Cerebellar cortex (tissue), 1 donor: ENCODE results near the gene TPO.

ENCODE experiments used
- DNase-seq: peaks from one replicate; pipeline ENCODE4 v3.0.0-alpha.2; 2015; ENCODE audit warnings: low spot score

The TPO gene

DNA sequence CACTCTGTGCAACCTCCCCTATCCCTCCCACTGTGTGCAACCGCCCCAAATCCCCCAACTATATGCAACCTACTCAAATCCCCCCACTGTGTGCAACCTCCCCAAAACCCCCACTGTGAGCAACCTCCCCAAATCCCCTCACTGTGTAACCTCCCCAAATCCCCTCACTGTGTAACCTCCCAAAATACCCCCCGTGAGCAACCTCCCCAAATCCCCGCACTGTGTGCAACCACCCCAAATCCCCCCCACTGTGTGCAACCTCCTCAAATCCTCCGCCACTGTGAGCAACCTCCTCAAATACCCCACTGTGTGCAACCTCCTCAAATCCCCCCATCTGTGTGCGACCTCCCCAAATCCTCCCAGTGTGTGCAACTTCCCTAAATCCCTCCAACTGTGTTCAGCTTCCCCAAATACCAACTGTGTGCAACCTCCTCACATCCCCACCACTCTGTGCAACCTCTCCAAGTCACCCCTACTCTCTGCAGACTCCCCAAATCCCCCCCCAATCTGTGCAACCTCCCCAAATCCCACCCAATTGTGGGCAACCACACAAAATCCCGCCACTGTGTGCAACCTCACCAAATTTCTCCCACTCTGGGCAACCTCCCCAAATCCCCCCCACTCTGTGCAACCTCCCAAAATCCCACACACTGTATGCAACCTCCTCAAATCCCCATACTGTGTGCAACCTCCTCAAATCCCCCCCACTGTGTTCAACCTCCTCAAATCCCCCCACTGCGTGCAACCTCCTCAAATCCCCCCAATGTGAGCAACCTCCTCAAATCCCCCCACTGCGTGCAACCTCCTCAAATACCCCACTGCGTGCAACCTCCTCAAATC, 114.1 kb downstream of the TPO start:
- DNase-seq: no peak

DNA sequence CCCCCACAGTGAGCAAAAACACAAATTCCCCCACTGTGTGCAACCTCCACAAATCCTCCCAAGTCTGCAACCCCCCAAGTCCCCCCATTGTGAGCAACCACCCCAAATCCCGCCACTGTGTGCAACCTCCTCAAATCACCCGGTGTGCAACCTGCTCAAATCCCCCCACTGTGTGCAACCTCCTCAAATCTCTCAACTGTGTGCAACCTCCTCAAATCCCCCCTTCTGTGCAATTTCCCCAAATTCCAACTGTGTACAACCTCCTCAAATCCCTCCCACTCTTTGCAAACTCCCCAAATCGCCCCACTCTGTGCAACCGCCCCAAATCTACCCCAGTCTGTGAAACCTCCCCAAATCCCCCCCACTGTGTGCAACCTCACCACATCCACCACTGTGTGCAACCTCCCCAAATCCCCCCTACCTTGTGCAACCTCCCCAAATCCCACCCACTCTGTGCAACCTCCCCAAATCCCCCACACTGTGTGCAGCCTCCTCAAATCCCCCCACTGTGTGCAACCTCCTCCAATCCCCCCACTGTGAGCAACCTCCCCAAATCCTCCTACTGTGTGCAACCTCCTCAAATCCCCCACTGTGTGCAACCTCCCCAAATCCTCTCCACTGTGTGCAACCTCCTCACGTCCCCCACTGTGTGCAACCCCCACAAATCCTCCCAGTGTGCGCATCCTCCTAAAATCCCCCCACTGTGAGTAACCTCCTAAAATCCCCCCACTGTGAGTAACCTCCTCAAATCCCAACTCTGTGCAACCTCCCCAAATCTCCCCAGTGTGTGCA, 115.2 kb downstream of the TPO start:
- no peak for DNase-seq

DNA sequence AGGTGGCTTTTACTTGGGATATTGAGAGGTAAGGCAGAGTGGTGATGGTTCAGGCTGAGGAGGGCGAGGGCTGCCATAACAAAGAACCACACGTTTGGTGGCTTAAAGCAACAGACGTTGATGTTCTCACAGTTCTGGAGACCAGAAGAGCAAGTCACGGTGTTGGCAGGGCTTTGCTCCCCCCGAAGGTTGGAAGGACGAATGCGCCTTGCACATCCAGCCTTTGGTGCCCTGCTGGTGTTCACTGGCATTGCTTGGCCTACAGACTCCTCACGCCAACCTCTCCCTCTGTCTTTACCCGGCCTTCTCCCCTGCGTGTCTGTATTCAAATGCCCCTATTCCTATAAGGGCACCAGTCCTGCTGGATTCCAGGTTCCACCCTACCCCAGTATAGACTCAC, 125.4 kb downstream of the TPO start:
- DNase-seq: no peak

DNA sequence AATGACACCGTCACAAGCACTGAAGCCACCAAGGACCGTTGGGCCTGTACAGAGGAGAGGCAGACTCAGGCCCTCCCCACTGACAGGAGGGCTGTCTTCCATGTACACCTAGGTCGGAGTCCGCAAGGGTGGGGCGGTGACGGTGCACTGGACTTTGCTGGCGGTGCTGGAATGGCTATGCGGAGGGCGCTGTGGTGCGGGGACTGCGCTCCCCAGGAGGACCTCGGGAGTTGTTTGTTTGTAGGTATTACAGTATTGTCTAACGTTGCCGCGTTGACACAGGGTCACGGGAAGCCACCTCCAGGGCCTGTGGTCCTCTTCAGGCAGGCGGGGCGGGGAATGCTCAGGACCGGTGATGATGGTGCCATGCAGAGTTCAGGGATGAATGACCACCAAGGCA, 126.2 kb downstream of the TPO start:
- no peak for DNase-seq

DNA sequence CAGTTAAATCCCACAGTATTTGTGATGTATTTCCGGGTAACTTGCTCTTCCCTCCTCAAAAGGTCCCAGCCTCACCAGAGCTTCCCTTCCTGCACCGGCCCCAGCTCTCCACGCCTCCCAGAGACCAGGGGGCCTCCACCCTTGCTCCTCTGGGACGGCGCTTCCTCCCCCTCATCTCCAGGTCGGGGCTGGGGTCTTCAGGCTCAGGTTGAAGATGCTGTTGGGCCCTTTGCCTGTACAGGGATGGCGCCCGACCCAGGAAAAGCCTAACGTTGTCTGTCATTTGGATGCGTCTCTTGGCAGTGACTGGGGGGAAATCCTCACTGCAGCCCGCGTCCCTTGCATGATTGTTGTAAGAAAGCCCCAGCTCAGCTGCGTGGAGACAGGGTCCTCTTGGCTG, 126.7 kb downstream of the TPO start:
- DNase-seq: no peak

DNA sequence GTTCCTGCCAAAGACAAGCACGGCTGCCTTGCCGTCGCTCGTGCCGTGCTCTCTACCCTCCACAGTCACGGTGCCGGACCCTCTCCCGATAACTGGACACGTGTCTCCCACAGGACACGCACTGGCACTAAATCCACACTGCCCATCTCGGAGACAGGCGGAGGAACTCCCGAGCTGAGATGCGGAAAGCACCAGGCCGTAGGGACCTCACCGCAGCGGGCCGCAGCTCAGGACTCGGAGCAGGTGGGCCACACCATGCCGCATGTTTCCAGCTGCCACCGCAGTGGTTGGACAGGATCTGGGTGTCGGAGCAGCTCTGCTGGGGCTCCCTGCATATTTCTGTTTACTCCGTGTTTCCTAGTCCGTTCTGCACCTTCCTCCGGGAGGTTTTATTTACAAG, 127.2 kb downstream of the TPO start:
- DNase-seq: no peak

DNA sequence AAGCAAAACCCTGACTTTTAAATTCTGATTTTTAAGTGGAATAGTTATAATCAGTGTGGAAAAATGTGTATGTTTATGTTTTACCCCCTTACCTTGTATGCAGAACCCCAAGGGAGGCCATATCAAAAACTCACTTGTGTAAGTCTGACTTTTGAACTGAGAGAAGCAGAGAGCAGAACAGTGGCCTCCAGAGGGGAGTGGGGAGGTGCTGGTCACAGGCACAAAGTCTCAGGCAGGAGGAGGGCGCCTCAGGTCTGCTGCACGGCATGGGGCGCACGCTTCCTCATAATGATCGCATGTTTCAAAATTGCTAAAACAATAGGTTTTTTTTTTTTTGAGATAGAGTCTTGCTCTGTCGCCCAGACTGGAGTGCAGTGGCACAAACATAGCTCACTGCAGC, 127.8 kb downstream of the TPO start:
- DNase-seq: no peak

DNA sequence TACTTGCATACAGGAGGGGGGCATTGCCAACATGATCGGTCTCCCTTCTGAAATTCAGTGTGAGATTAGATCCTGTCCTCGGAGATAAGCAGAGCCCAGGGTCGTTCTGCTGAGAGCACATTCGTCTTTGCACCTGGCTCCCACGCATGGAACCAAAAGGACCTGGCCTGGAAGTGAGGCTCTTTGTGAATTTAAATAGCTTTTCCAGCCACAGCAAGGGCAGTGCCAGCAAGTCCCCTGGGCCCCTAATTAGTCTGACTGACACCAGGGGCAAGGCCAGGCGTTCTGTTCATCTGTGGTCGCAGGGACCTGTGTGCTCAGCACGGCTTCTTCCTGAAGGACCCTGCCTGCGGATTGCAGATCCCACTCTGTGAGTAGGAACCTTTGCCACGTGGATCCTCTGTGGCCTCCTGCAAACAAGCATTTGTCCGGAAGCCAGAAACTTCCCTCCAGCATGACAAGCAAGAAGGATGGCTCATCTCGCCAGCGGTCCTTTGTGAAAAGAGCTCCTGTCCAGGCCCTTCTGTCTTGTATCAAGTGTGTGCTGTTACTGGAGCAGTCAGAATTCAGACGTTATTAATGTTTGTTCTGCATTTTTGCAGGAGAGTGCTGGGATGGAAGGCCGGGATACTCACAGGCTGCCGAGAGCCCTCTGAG, 128.7 kb downstream of the TPO start:
- DNase-seq: no peak

DNA sequence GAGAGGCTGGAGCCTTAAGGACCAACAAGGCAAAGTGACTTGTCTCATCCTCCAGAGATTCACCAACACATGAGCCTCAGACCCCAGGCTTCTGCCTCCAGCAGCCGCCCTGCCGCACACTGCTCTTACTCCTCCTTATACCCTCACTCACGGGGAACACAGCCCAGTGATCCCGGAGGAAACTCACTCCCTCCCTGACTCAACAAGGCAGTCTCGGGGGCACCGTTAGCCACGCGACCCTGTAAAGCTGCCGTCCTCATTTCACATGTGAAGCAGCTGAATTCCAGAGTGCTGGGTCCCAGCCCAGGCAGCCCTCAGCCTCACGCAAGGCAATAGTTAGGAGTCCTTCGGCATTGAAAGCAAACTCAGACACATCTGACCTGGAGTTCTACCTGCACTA, 129.7 kb downstream of the TPO start:
- no peak for DNase-seq

DNA sequence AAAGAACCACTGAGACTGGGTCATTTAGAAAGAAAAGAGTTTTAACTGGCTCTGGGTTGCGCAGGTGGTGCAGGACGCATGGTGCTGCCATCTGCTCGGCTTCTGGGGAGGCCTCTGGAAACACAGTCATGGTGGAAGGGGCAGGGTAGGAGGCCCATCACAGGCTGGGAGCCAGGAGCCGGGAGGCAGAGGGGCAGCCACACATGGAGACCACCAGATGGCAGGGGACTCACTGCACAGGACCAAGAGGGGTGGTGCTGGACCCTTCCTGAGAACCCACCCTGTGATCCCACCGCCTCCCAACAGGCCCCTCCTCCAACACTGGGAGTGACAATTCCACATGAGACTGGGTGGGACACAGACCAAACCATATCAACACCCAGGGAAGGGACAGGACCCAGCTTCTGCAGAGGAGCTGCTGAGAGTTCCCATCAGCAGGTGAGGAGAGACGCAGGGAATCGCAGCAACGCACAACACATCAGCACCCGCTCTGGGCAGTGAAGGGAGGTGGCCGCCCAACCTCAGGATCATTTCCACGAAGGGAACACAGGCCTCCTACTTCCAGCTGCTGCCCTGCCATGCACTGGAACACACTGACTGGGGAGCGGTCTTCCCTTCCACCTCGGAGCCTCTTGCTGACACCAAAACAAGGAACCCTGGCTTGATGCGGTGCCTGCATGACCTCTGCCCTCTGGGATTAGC, 130.7 kb downstream of the TPO start:
- DNase-seq: no peak

DNA sequence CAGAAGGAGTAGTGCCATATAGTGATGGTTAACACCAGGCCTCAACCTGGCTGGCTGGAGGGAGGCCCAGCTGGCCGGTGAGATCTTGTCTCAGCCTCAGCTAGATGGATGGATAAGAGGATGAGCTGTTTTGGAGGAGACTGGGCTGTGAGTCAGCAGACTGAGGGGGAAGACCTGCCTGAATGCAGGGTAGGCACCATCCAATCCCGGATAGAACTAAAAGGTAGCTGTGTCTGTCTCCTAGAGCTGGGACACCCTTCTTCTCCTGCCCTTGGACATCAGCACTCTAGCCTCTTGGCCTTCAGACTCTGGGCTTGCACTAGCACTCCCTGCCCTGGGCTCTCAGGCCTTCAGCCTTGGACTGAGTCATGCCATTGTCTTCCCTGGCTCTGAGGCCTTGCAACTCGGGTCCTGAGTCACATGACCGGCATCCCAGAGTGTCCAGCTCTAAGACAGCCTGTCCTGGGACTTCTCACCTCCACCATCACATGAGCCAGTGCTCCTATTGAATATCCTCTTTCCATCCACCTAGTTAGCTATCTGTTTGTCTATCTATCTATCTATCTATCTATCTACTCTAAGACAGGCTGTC, 131.3 kb downstream of the TPO start:
- DNase-seq: no peak

DNA sequence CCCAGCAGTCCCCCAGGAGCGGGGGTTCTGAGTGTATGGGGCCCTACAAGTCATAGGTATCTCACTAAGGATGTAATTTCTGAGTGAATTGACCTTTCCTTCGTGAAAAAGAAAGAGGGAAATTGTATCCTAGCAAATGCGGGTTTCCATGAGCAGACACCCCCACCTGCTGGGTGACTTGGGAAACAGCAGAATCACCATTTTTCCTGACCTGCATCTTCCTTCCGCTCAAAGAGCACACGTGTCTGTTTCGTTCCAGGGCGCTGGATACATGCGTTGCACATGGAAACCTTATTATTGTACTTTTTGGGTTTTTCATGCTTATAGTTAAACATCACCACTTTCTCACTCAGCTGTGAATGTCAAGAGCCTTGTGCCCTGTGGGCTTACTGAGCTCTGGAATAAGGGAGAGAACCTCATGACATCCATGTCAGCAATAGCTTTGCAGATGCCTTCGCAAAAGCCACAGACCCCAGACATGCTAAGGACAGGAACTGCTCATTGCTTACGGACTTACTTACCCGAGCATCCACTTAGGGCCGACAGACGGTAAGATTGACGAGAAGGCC, 132.8 kb downstream of the TPO start:
- peak; percentile 43 for DNase-seq

DNA sequence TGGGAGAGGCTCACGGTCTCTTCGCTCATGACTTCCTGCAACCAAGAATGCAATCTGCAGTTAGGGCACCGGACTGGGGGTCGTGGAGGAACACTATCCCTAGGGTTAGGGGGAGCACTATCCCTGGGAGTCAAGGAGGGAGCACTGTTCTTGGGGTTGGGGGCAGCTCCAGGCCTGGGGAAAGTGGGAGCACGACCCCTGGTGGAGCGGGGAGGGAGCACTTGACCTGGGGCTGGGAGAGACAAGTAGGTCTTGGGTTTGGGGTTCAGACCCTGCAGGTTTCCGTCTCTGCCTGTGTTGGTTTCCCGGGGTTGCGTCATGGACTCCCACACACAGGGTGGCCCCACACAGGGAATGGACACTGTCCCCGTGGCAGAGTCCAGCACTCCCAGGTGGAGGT, 133.6 kb downstream of the TPO start:
- no peak for DNase-seq

DNA sequence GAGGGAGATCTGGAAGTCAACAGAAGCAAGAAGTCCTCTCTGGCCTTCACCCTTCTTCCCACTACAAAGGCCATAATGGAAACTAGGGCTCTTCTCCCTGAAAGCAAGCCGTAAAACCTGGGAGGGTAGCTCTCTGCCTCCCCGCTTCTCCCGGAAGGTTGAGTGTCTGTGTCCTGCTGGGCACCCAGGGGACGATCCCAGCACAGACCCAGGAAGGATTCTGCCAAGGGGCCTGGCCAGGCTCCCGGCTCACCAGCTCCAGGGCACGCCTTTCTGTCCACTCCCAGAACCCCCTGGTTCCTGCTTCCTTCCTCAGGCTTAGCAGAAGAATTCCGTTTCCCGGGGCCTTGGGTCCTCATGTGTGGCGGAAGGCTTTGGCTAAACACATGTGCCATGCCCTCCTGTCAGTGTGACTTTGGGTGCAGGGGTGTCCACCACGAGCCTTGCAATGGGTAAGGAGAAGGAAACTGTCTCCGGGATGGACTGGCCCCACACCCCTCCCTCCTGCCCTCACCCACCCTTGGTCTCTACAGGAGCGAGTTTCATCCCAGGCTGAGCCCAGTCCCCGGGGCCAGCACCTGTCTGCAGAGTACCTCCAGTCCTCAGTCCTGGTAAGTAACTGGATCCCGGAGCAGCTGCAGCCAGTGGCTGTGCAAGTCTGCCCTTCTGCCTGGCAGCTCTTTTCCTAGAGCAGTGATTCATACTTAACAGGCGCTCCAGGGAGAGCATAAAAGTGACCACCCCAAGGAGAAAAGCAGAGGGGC, 135.8 kb downstream of the TPO start:
- DNase-seq: no peak

DNA sequence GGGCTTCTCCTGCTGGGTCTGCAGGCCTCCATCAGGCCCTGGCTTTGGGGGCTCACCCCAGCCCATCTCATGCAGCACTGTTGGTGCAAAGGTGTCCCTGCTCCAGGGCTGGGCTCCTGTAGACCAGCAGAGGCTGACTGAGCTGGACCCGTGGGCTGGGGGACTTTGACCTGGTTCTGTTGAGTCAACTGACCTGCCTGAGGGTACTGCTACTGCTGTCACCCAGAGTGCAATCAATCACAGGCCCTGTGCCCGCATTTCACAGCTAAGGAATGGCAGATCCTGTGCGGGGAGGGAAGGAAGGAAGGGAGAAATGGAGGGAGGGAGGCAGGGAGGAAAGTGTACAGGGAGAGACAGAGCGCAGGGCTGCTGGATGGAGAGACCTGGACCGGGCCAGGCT, 136.8 kb downstream of the TPO start:
- no peak for DNase-seq

DNA sequence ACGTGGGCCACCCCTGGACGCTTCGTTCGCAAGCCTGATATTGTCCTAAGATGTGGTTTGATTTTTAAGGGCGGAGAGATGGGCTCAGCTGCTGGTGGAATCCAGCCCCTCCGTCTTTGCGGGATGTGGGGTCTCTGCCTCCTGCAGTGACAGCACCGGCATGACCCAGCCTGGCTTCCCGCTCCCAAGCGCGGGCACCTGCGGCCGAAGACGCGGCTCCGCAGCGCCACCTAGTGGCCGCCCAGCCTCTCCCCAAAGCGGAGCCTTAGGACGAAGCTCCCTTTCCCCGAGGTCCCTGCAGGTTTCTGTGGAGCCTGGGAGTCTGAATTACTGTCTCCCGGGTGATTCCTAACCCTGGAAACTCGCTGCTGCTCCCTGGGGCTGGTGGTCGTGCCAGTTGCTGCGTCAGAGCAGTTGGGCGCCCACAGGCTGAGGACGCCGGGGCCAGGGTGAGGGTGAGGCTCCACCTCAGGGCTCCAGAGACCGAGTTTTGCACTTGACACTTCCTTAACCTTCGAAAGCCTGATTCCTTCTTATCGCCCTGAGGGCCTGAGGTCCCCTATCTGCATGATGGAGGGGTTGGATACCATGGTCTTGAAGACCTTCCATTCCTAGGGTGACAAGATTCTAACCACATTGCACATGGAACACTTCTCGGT, 137.5 kb downstream of the TPO start:
- peak; percentile 23 for DNase-seq

DNA sequence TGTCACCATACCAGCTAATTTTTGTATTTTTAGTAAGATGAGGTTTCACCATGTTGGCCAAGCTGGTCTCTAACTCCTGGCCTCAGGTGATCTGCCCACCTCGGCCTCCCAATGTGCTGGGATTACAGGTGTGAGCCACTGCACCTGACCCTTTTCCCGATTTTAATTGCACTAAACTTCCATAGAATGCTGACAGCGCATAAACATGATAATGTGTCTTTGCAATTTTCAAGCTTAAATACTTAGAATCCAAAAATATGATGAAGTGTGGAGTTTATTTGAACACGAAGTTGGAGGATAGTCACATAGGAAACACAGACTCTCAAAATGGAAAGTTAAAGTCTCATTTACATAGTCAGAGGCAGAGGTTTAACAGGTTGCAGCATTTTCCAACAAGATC, 138.6 kb downstream of the TPO start:
- no peak for DNase-seq

DNA sequence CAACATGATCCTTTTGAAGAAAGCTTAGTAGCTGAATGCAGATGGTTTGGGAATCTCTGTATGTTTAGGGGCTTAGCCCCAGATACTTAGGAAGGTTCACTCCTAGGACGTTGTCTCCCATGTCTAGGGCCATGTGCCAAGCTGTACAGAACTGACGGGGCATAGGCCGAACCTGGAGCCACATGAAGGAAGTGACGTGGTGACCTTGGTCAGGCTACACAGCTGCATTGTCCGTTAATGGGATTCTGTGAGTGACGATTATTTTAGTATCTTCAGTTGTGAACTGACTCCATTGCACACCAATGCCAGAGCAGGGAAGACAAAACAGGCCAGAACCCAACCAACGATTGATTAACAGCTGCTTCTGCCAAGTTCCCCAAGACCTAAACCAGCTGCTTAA, 139.3 kb downstream of the TPO start:
- no peak for DNase-seq

DNA sequence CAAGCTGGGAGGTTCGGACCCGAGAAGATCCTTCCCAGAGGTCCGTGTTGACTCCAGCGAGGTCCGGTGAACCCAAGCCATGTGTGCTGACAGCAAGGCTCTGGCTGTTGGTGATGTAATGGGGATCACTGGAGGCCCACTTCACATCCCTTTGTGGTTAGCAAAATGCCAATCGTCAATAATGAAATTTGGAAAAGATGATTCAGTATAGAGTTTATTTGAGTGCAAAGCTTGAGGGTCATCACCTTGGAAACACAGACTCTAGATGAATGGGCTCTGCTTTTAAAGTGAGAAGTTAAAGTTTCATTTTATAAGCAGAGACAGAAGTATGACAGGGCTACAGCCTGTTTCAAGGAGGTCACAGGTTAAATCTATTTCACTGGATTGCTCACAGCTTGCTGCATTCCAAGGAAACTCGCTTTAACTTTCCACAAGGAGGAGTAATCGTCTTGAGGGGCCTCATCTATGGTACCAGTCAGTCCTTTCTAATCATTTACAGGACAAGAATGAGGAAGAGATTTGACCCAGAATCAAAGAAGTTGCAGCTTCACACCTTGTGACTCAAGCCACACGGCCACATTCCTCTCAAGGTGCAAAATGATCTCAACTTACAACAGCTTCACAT, 140.5 kb downstream of the TPO start:
- no peak for DNase-seq

DNA sequence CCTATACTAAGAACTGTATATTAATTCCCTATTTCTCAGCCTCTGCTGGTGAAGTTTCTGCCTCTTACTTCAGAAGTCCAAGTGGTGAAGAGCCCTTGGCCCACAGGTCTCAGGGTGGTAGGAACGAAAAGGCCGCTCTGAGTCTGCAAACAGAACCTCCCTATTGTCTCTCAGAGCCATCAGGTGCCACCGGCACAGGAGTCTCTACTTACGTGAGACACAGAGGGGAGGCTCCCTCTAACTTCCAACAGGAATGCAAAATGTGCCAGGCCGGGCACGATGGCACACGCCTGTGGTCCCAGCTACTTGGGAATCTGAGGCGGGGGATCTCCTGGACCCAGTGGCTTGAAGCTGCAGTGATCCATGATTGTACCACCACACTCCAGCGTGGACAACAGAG, 143.0 kb downstream of the TPO start:
- DNase-seq: no peak
